Endothelial cell (in vitro differentiated cells): Measurements from ENCODE around the gene EPHB1. TPM values are rescaled to one million over a fixed set of nuclear protein-coding genes. Genes with fewer than 3 reads are reported as not detected.

Source experiments
- DNase-seq: peaks from one replicate; pipeline ENCODE4 v3.0.0; 2021; ENCODE audit warnings: low spot score
- H3K27ac Mint-ChIP-seq: one replicate; pipeline ENCODE4 v1.8.0; 2021; ENCODE audit warnings: mixed read lengths, inconsistent platforms; ENCODE audit not compliant: unreplicated experiment
- H3K27me3 Mint-ChIP-seq: one replicate; pipeline ENCODE4 v1.8.0; 2021; ENCODE audit warnings: mild to moderate bottlenecking, moderate library complexity, mixed read lengths, inconsistent platforms; ENCODE audit not compliant: unreplicated experiment
- H3K36me3 Mint-ChIP-seq: one replicate; pipeline ENCODE4 v1.8.0; 2021; ENCODE audit warnings: mild to moderate bottlenecking, low read depth, mixed read lengths, inconsistent platforms; ENCODE audit not compliant: unreplicated experiment
- H3K4me1 Mint-ChIP-seq: one replicate; pipeline ENCODE4 v1.8.0; 2021; ENCODE audit warnings: mild to moderate bottlenecking, mixed read lengths, inconsistent platforms; ENCODE audit not compliant: unreplicated experiment
- H3K4me3 Mint-ChIP-seq: one replicate; pipeline ENCODE4 v1.8.0; 2021; ENCODE audit warnings: mild to moderate bottlenecking, mixed read lengths, inconsistent platforms; ENCODE audit not compliant: unreplicated experiment
- H3K9me3 Mint-ChIP-seq: one replicate; pipeline ENCODE4 v1.8.0; 2021; ENCODE audit warnings: mixed read lengths, inconsistent platforms; ENCODE audit not compliant: unreplicated experiment
- CTCF ChIP-seq: fragments of 200-600 bp; sonication (generic); IDR thresholded peaks from one replicate; pipeline ENCODE4 v1.5.0; 2021; ENCODE audit warnings: antibody characterized with exemption; ENCODE audit not compliant: unreplicated experiment
- total RNA-seq: library from RNA; stranded (reverse); fragmentation: NEBNext Ultra II Directional; extraction: Animal tissue kit (Norgen Biotek cat#: 25700); gene quantifications from one replicate; pipeline ENCODE4 v1.2.1, GENCODE V29; 2021; ENCODE audit not compliant: unreplicated experiment

The EPHB1 gene
- total RNA-seq, 1 donor from 2014 or later: 5.7 TPM

GRCh38 chr3:135050536-135050935 is 255.5 kb downstream of the EPHB1 start:
- H3K4me1 Mint-ChIP-seq: no peaks in the 10 kb centered on the region

GRCh38 chr3:135051409-135051973 is 256.4 kb downstream of the EPHB1 start:
- Mint-ChIP-seq H3K4me1 (peaks cover 2% of the 10 kb centered on the region), H3K27ac (no peak overlapping the region), H3K27me3 (no peaks in the 10 kb centered on the region), H3K9me3 (no peaks in the 10 kb centered on the region), H3K4me3 (no peak overlapping the region), H3K36me3 (no peaks in the 10 kb centered on the region)
- no peak for TF ChIP-seq CTCF
- no peak for DNase-seq

More at GRCh38 chr3:135050536-135050935, 255.5 kb downstream of the EPHB1 start:
- no peaks in the 10 kb centered on the region for H3K36me3 Mint-ChIP-seq
- TF ChIP-seq CTCF: no peak
- H3K9me3 Mint-ChIP-seq: no peaks in the 10 kb centered on the region
- no peak overlapping the region for H3K4me3 Mint-ChIP-seq
- DNase-seq: no peak
- H3K27me3 Mint-ChIP-seq: no peaks in the 10 kb centered on the region
- no peak overlapping the region for H3K27ac Mint-ChIP-seq

- no peak for TF ChIP-seq CTCF
- DNase-seq: no peak
- no peaks in the 10 kb centered on the region for H3K27me3 Mint-ChIP-seq
- H3K9me3 Mint-ChIP-seq: no peaks in the 10 kb centered on the region
- peaks cover 2% of the 10 kb centered on the region for H3K4me1 Mint-ChIP-seq
- H3K4me3 Mint-ChIP-seq: no peak overlapping the region
- no peaks in the 10 kb centered on the region for H3K36me3 Mint-ChIP-seq
- no peak overlapping the region for H3K27ac Mint-ChIP-seq
Measured at GRCh38 chr3:135055449-135055848, 260.4 kb downstream of the EPHB1 start.

GRCh38 chr3:135056084-135056730 is 261.1 kb downstream of the EPHB1 start:
- Mint-ChIP-seq H3K27ac (no peak overlapping the region), H3K4me3 (no peak overlapping the region), H3K9me3 (no peaks in the 10 kb centered on the region), H3K36me3 (no peaks in the 10 kb centered on the region), H3K4me1 (peaks cover 2% of the 10 kb centered on the region), H3K27me3 (no peaks in the 10 kb centered on the region)
- no peak for TF ChIP-seq CTCF
- no peak for DNase-seq

- Mint-ChIP-seq H3K4me3 (no peak overlapping the region), H3K4me1 (peaks cover 2% of the 10 kb centered on the region)
Measured at GRCh38 chr3:135056733-135057310, 261.8 kb downstream of the EPHB1 start.

More at GRCh38 chr3:135056733-135057310, 261.8 kb downstream of the EPHB1 start:
- Mint-ChIP-seq H3K27me3 (no peaks in the 10 kb centered on the region), H3K27ac (no peak overlapping the region), H3K9me3 (no peaks in the 10 kb centered on the region), H3K36me3 (no peaks in the 10 kb centered on the region)
- no peak for TF ChIP-seq CTCF
- DNase-seq: no peak
